GM10248 (cell line): ENCODE measurements around the gene DET1.
"Not testable (repeated sequence)": the region's sequence is repeated elsewhere in the genome, so short reads cannot be mapped to it uniquely, and the experiment has no call there.

Experiments
- CTCF ChIA-PET: fragments of 300-600 bp; sonication (Branson Sonifier 250); formaldehyde crosslinking; extraction: SDS; loops from one replicate; lab custom pipeline; 2021; ENCODE audit warnings: antibody characterized with exemption; lab: Yijun Ruan, JAX
- POLR2A ChIA-PET: fragments of 350-650 bp; sonication (Branson Sonifier 250); formaldehyde crosslinking; extraction: SDS; loops from one replicate; lab custom pipeline; 2020; ENCODE audit warnings: antibody characterized with exemption; lab: Yijun Ruan, JAX
- DNase-seq: peaks from one replicate; pipeline ENCODE4 v3.0.0; 2012; ENCODE audit errors: extremely low spot score
- CTCF ChIP-seq: IDR thresholded peaks from 2 replicates; pipeline ENCODE4 v1.5.1; 2012; ENCODE audit warnings: mild to moderate bottlenecking, low read depth; ENCODE audit errors: extremely low read depth, missing control alignments, control extremely low read depth

The DET1 gene

GRCh38 chr15:88479169-88479568 lies 67.3 kb downstream of the DET1 start:
- ChIA-PET POLR2A (interaction anchor here (0.8 kb wide), 1 partner anchor 12 kb away, joined by 3 read pairs; the partner anchor contains the start of genes MRPL46 and MRPS11), CTCF (interaction anchor here (1.0 to 2.7 kb wide), 5 partner anchors 12 to 190 kb away, joined by 3 to 19 read pairs (median 7); partner anchors contain the start of genes MRPL46 and MRPS11)
- TF ChIP-seq CTCF, result no peak
- DNase-seq, result no peak

DNA sequence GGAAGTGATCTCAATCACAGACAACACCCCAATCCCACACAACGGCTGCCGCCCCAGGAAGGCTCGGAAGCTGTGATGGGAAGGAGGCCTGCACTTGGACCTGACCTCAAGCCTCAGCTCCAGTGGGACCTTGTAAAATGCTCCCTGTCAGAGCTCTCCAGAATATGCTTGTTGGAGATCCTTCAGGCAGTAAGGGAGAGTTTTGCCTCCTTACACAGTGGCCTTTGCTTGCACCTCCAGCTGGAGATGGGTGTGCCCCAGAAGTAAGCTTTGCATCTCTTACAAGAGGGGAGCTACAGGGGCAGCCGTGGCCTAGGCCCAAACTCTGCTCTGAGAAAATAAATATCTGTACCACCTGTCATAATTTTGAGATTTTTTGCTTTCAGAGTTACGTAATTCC lies 68.6 kb downstream of the DET1 start:
- ChIA-PET POLR2A (no interaction called here), CTCF (interaction anchor here (0.9 to 2.7 kb wide), 10 partner anchors 9 to 161 kb away, joined by 3 to 19 read pairs (median 4); partner anchors contain the start of genes ISG20, MRPL46 and MRPS11)
- TF ChIP-seq CTCF, result no peak
- DNase-seq, result no peak

DNA sequence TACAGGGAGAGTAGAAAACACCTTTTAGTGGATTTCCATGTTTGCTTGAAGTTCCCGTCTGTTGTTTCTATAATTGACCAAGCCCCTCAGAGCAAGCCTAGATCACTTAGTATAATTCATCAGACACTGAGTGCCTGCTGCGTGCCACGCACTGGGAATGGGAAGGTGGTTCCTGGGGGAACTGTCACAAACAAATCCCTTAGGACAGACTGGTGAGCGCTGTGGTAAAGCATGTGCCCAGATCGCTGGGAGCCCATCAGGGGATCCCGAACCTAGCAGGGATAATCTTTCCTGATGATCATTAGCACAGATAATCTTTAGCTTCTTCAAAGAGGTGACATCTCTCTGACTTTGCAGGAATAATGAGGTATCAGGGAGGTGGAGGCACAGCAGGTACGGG lies 69.4 kb downstream of the DET1 start:
- DNase-seq, result no peak
- ChIA-PET CTCF (interaction anchor here (0.7 to 2.7 kb wide), 12 partner anchors 8 to 232 kb away, joined by 3 to 19 read pairs (median 5); partner anchors contain the start of genes ISG20, MRPL46 and MRPS11), POLR2A (no interaction called here)
- no peak for TF ChIP-seq CTCF

DNA sequence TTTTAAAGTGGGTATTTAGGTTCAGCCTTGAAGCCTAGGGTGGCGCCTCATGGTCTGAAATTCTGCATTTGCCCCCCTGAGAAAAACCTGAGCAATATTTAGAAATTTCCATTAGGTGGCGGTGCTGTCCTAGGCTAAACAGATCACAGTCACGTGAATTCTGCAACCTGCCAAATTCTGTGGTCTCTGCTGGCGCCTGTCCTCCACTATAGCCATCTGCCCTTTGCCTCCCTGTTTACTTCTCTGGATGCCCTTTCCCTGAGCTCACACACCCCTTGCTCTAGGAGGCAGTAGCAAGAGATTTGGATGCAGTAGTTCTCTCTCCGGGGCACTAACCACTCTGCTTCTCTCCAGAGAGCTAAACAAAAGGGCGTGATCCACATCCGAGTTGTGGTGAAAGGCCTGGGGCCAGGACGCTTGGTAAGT lies 69.8 kb downstream of the DET1 start:
- TF ChIP-seq CTCF, result peak; percentile 53
- DNase-seq, result peak; percentile 50
- CTCF ChIA-PET, result interaction anchor here (0.7 to 2.7 kb wide), 12 partner anchors 7 to 232 kb away, joined by 3 to 19 read pairs (median 5); partner anchors contain the start of genes ISG20, MRPL46 and MRPS11
- POLR2A ChIA-PET, result no interaction called here

GRCh38 chr15:88473661-88474293 lies 72.7 kb downstream of the DET1 start:
- POLR2A ChIA-PET, DNase-seq: not testable (repeated sequence)
- CTCF ChIA-PET, result interaction anchor here (1.4 to 1.7 kb wide), 2 partner anchors 10 to 152 kb away, joined by 3 to 6 read pairs; no protein-coding TSS in a partner anchor

DNA sequence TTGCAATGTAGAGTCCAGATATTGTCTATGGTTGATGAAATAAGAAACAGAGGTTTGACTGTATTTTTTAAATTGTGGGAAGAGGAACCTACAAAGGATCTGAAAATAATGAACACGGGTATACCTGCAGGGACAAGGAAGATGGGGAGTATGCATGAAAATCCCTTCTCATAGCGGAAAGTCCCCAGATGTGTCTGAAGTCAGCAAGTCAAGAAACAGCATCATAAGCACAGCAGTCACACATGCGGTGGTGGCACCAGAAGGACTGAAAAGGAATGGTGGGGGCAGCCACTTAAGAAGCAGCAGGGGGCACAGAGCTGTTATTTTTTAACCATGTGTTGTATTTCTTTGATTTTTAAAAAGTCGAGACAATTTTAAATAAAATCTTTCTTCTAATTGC lies 74.3 kb downstream of the DET1 start:
- peak; percentile 35 for DNase-seq
- no peak for TF ChIP-seq CTCF
- ChIA-PET POLR2A (no interaction called here), CTCF (interaction anchor here (0.7 to 10.1 kb wide), 5 partner anchors 10 to 166 kb away, joined by 3 to 95 read pairs (median 3); partner anchors contain the start of gene ISG20)

DNA sequence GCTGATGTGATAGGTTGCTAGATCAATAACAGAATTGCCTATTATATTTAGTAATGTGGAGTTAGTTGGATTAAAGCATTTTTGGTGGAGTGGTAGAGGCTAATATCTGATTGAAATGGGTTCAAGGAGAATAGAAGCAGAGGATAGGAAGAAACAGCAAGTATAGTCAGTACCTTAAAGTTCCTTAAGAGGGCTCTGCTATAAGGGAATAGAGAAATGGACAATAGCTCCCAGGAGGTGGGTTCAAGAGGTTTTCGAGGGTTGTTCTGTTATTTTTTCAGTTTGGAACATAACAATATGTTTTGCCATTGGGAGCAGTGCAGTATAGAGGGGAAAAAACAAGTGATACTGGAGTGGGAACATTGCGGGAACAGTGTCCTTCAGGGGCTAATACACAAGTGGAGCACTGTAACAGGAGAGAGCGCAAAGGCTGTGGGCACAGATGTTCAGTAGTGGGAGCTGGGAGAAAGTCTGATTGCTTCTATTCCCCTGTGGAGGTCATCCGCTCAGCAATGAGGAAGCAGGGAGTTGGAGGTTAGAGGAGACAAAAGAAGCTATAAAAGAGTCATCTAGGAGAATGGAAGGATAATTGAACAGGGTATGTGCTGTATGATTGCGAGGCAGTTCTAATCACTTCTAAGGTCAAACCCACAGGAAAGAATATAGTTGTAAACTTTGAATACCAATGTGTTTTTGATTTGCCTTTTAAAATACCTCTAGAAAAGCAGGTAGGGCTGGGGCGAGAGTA lies 75.7 kb downstream of the DET1 start:
- POLR2A ChIA-PET, result no interaction called here
- no peak for TF ChIP-seq CTCF
- DNase-seq, result no peak
- CTCF ChIA-PET, result interaction anchor here (1.1 to 10.1 kb wide), 6 partner anchors 10 to 186 kb away, joined by 3 to 95 read pairs (median 6); partner anchors contain the start of gene ISG20
